Posterior cingulate gyrus (tissue), 11 donors: ENCODE data around the gene FRMPD2.
A peak's percentile ranks its signal among the peaks of the same experiment; 100 is the strongest.
"Not testable (repeated sequence)": the region's sequence is repeated elsewhere in the genome, so short reads cannot be mapped to it uniquely, and the experiment has no call there.

Experiments used
- DNase-seq, 10 donors: peaks; one replicate each; pipeline versions ENCODE4 v3.0.0 to v3.0.0-alpha.2; 2020 to 2021; ENCODE audit warnings: mixed read lengths in 3 of 10
- intact Hi-C: fragments of 100-400 bp; cut with DNase I; formaldehyde crosslinking; loops from one replicate; pipeline ENCODE4 v1.15.1; 2023

Gene FRMPD2

GRCh38 chr10:48237259-48238250 is 36.9 kb downstream of the FRMPD2 start:
- peak in 1 of 10 donors; percentile 61 for DNase-seq
- intact Hi-C loops = no loop called here

- intact Hi-C loops = no loop called here
- peak in 1 of 10 donors; percentile 56 for DNase-seq
Observed at GRCh38 chr10:48236199-48236621, 38.3 kb downstream of the FRMPD2 start.

GRCh38 chr10:48235501-48235900 is 39.0 kb downstream of the FRMPD2 start:
- DNase-seq = peak in 1 of 10 donors; percentile 57
- intact Hi-C loops = no loop called here

- DNase-seq = peak in 1 of 10 donors; percentile 49
- intact Hi-C loops = no loop called here
Observed at GRCh38 chr10:48234787-48235186, 39.7 kb downstream of the FRMPD2 start.

- intact Hi-C loops = no loop called here
- peak in 1 of 10 donors; percentile 11 for DNase-seq
Observed at GRCh38 chr10:48234295-48234694, 40.2 kb downstream of the FRMPD2 start.

- DNase-seq = peak in 1 of 10 donors; percentile 71
- intact Hi-C loops = no loop called here
Observed at GRCh38 chr10:48233559-48234005, 40.9 kb downstream of the FRMPD2 start.

GRCh38 chr10:48232717-48233447 is 41.6 kb downstream of the FRMPD2 start:
- DNase-seq = peak in 1 of 10 donors; percentile 65
- intact Hi-C loops = no loop called here

GRCh38 chr10:48231699-48232315 is 42.7 kb downstream of the FRMPD2 start:
- peak in 1 of 10 donors; percentile 40 for DNase-seq
- intact Hi-C loops = no loop called here

GRCh38 chr10:48231178-48231577 is 43.3 kb downstream of the FRMPD2 start:
- no peak for DNase-seq
- intact Hi-C loops = no loop called here

GRCh38 chr10:48227213-48227612 is 47.3 kb downstream of the FRMPD2 start:
- intact Hi-C loops = no loop called here
- DNase-seq = peak in 1 of 10 donors; percentile 42

GRCh38 chr10:48224979-48225560 is 49.4 kb downstream of the FRMPD2 start:
- intact Hi-C loops = no loop called here

GRCh38 chr10:48224296-48224695 is 50.2 kb downstream of the FRMPD2 start:
- no peak for DNase-seq
- intact Hi-C loops = no loop called here

More at GRCh38 chr10:48224979-48225560, 49.4 kb downstream of the FRMPD2 start:
- DNase-seq = no peak

GRCh38 chr10:48221814-48222213 is 52.7 kb downstream of the FRMPD2 start:
- no peak for DNase-seq
- intact Hi-C loops = no loop called here

GRCh38 chr10:48221031-48221430 is 53.5 kb downstream of the FRMPD2 start:
- DNase-seq, intact Hi-C loops: not testable (repeated sequence)

- DNase-seq = no peak
- intact Hi-C loops = no loop called here
Observed at GRCh38 chr10:48219194-48219593, 55.3 kb downstream of the FRMPD2 start.

GRCh38 chr10:48216744-48217143 is 57.8 kb downstream of the FRMPD2 start:
- no peak for DNase-seq
- intact Hi-C loops = no loop called here

- intact Hi-C loops = no loop called here
- DNase-seq = no peak
Observed at GRCh38 chr10:48216204-48216505, 58.3 kb downstream of the FRMPD2 start.

- DNase-seq = peak in 2 of 10 donors; percentile 26 to 83
- intact Hi-C loops = no loop called here
Observed at GRCh38 chr10:48215486-48216203, 58.9 kb downstream of the FRMPD2 start.

- intact Hi-C loops = no loop called here
- no peak for DNase-seq
Observed at GRCh38 chr10:48214716-48215485, 59.6 kb downstream of the FRMPD2 start.
